Ovary (tissue), 9 donors: ENCODE measurements around the gene SFI1. TPM values are rescaled to one million over a fixed set of nuclear protein-coding genes. Genes with fewer than 3 reads are reported as not detected.

Experiments
- DNase-seq, 5 donors: peaks; one replicate each; pipeline ENCODE4 v3.0.0-alpha.2; 2019 to 2020
- H3K27ac ChIP-seq, 2 donors: fragments of 200-600 bp; one replicate each; pipeline versions ENCODE4 v1.5.1 to v1.8.0; 2019 to 2022
- H3K27me3 ChIP-seq: fragments of 200-600 bp; one replicate; pipeline ENCODE4 v1.8.0; 2022
- H3K36me3 ChIP-seq: fragments of 200-600 bp; sonication (generic); one replicate; pipeline ENCODE4 v1.5.1; 2019
- H3K4me1 ChIP-seq: one replicate; pipeline ENCODE4 v1.8.1; 2013; ENCODE audit warnings: mild to moderate bottlenecking, moderate library complexity; ENCODE audit not compliant: insufficient read depth
- H3K4me3 ChIP-seq: fragments of 200-600 bp; sonication (generic); one replicate; pipeline ENCODE4 v1.5.1; 2017
- H3K9me3 ChIP-seq, 2 donors: fragments of 200-600 bp in 1 of 2; sonication (generic) in 1 of 2; one replicate each; pipeline versions ENCODE4 v1.5.1 to v1.8.1; 2013 to 2019; ENCODE audit warnings: mild to moderate bottlenecking in 1 of 2, moderate library complexity in 1 of 2
- EP300 ChIP-seq: sonication (generic); formaldehyde crosslinking; IDR thresholded peaks from one replicate; pipeline ENCODE4 v1.6.1; 2017; ENCODE audit warnings: antibody characterized with exemption
- POLR2A ChIP-seq: fragments of 450-650 bp; IDR thresholded peaks from one replicate; pipeline ENCODE4 v1.6.1; 2017; ENCODE audit warnings: antibody characterized with exemption, mild to moderate bottlenecking, moderate library complexity
- WGBS, 3 donors: extraction: QIAGEN DNeasy Blood & Tissue Kit in 1 of 3; methylation state at CpG; one replicate each; pipeline versions ENCODE4 v1.1.5 to v1.1.7; 2013 to 2017; 5-methylcytosine and 5-hydroxymethylcytosine counted together
- intact Hi-C, 4 donors: fragments of 100-400 bp; cut with DNase I; formaldehyde crosslinking; loops; one replicate each; pipeline versions ENCODE4 v1.11.0 to v1.15.1; 2022 to 2023
- polyA plus RNA-seq, 2 donors: library from polyadenylated mRNA; stranded (reverse); fragments of 200-250 nt in 1 of 2; fragments of 350-450 nt in 1 of 2; fragmentation: Illumina TruSeq in 1 of 2; extraction: RNeasy Lipid Tissue Mini Kit (QIAGEN cat#74804) in 1 of 2; gene quantifications; one replicate each; pipeline ENCODE4 v1.2.3, GENCODE V29; 2013 to 2014
- total RNA-seq, 7 donors: library from RNA; depleted of rRNA in 2 of 7; stranded (reverse); fragments of >200 nt in 2 of 7; fragmentation: NEBNext Ultra II Directional in 3 of 7; extraction: Animal tissue kit (Norgen Biotek cat#: 25700) in 3 of 7; gene quantifications; one replicate each; pipeline versions ENCODE4 v1.1.0 to v1.2.4, GENCODE V29; 2016 to 2023
- TF ChIP-seq, protein P1 (sequence below), 3 donors: fragments of 450-650 bp in 2 of 3; fragments of 200-600 bp in 1 of 3; IDR thresholded peaks; one replicate each; pipeline versions ENCODE4 v1.5.1 to v1.8.0; 2016 to 2022; ENCODE audit warnings: antibody characterized with exemption in 3 of 3, mild to moderate bottlenecking in 1 of 3
- donor health status: DM: no; HTN: no; CAD: no; lungs with moderate emphysema.
- donor health status: DM: no; HTN: no; CAD: no.
- donor health status: Bipolar disorder and iron deficiency.
- donor health status: DM: yes; HTN: yes; CAD: no.
- donor health status: DM: no; HTN: no; CAD: no.
- donor health status: DM: yes; HTN: yes; CAD: no.

SFI1 gene
- total and polyA plus RNA-seq, 9 donors: 10.8 to 33.9 (median 25.2) TPM

DNA sequence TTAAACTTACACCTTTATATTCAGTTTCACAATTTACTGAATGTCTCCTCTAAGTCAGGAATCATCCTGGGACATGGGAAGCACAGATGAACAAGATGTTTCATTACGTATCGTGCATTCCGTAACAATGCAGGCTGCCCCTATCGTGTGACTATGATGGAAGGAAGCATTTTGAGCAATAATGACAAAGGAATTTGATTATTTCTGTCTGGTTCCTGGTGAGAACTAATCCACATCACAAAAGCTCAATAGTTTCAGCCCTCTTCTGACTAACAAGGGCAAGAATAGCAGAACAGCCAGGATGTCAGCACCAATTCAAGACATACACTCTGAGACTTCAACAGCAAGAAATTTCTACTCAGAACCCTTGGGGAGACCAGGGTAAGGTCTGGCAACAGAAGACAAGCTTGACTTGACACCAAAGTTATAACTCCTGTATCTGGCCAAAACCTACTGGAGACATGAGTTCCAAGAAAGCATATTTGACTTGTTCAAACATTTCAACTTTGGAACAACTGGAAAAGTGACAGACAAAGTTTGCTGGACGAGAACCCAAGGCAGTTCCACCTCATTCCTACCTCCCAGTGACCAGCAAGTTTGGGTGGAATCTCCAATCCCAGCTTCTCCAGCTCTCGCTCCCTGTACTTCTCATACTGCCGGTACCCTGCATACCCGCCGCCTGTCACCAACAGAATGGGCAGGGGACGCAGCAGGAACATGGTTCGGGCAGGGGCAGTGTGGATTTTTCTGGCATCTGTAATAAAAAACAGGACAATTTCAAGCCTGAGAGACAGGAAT, 151.4 kb downstream of the SFI1 start:
- no peak for DNase-seq
- 85 to 91% (median 87%) methylated on average over 11 of the region's 11 CpGs for whole genome bisulfite sequencing, 3 donors
- Histone ChIP-seq H3K36me3 (no peaks in the 10 kb centered on the region), H3K27ac (no peak overlapping the region), H3K9me3 (no peaks in the 10 kb centered on the region), H3K4me3 (no peak overlapping the region), H3K4me1 (peaks cover 1% of the 10 kb centered on the region), H3K27me3 (no peaks in the 10 kb centered on the region)
- intact Hi-C loops: no loop called here
- TF ChIP-seq POLR2A: no peak
- no peak for TF ChIP-seq EP300
- TF ChIP-seq, protein P1, sequence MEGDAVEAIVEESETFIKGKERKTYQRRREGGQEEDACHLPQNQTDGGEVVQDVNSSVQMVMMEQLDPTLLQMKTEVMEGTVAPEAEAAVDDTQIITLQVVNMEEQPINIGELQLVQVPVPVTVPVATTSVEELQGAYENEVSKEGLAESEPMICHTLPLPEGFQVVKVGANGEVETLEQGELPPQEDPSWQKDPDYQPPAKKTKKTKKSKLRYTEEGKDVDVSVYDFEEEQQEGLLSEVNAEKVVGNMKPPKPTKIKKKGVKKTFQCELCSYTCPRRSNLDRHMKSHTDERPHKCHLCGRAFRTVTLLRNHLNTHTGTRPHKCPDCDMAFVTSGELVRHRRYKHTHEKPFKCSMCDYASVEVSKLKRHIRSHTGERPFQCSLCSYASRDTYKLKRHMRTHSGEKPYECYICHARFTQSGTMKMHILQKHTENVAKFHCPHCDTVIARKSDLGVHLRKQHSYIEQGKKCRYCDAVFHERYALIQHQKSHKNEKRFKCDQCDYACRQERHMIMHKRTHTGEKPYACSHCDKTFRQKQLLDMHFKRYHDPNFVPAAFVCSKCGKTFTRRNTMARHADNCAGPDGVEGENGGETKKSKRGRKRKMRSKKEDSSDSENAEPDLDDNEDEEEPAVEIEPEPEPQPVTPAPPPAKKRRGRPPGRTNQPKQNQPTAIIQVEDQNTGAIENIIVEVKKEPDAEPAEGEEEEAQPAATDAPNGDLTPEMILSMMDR (IDR thresholded peaks at IDR 0.05): no peak

DNA sequence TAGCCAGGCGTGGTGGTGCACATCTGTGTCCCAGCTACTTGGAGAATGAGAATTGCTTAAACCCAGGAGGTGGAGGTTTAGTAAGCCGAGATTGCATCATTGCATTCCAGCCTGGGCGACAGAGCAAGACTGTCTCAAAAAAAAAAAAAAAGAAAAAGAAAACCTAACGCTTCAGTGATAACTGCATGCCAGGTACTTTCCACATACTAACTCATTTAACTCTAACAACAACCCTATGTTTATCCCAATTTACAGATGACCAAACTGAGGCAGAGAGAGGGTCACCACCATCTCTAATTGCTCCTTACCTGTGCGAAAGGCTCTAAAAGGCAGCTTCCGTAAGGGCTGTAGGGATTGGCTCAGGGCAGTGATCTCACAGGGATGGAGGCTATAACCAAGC, 154.1 kb downstream of the SFI1 start:
- no peak overlapping the region for H3K4me3 ChIP-seq
- no peaks in the 10 kb centered on the region for H3K9me3 ChIP-seq
- no peak overlapping the region for H3K27ac ChIP-seq
- no peaks in the 10 kb centered on the region for H3K27me3 ChIP-seq
- no peak for TF ChIP-seq POLR2A
- no peak for TF ChIP-seq EP300
- TF ChIP-seq, protein P1 (IDR thresholded peaks at IDR 0.05): no peak
- no peaks in the 10 kb centered on the region for H3K36me3 ChIP-seq
- WGBS, 3 donors: 65 to 79% (median 72%) methylated on average over 6 of the region's 6 CpGs
- intact Hi-C loops: no loop called here
- H3K4me1 ChIP-seq: peaks cover 1% of the 10 kb centered on the region
- DNase-seq: no peak

DNA sequence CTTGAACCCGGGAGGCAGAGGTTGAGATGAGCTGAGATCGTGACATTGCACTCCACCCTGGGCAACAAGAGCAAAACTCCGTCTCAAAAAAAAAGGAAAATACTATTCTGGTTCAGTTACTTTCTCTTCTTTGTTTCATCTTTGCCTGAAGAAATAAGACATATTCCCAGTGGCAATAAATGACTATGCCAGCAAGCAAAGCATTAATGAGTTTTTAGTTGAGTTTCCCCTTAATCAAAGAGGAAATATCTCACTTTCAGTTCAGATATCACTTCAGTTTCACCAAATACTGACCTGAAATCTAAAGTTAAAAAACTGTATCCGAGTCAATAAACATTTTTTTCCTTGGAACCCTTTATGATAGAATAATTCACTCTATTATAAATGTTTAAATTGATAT, 155.3 kb downstream of the SFI1 start:
- no peak overlapping the region for H3K4me3 ChIP-seq
- no peaks in the 10 kb centered on the region for H3K9me3 ChIP-seq
- no peak overlapping the region for H3K27ac ChIP-seq
- intact Hi-C loops: no loop called here
- H3K27me3 ChIP-seq: no peaks in the 10 kb centered on the region
- no peaks in the 10 kb centered on the region for H3K36me3 ChIP-seq
- H3K4me1 ChIP-seq: no peaks in the 10 kb centered on the region
- 81 to 89% (median 87%) methylated on average over 4 of the region's 4 CpGs for WGBS, 3 donors
- TF ChIP-seq, protein P1 (IDR thresholded peaks at IDR 0.05): no peak
- TF ChIP-seq POLR2A: no peak
- TF ChIP-seq EP300: no peak
- no peak for DNase-seq

DNA sequence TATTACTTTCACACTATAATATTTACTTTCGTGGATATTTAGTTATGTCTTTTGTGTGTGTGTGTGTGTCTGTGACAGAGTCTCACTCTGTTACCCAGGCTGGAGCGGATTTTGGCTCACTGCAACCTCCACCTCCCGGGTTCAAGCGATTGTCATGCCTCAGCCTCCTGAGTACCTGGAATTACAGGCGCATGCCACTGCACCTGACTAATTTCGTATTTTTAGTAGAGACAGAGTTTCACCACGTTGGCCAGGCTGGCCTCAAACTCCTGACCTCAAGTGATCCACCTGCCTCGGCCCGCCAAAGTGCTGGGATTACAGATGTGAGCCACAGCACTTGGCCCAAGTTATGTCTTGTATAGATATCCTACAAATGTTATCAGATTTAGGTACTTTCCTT, 155.8 kb downstream of the SFI1 start:
- H3K4me1 ChIP-seq: no peaks in the 10 kb centered on the region
- no peaks in the 10 kb centered on the region for H3K27me3 ChIP-seq
- no peaks in the 10 kb centered on the region for H3K36me3 ChIP-seq
- H3K4me3 ChIP-seq: no peak overlapping the region
- H3K9me3 ChIP-seq: no peaks in the 10 kb centered on the region
- H3K27ac ChIP-seq: no peak overlapping the region
- 89 to 91% (median 89%) methylated on average over 9 of the region's 9 CpGs for WGBS, 3 donors
- no peak for DNase-seq
- TF ChIP-seq, protein P1 (IDR thresholded peaks at IDR 0.05): no peak
- TF ChIP-seq EP300 (no peak), POLR2A (no peak)
- intact Hi-C loops: no loop called here
